NCI-H2081 treated with DMSO at 0.1 percent for 48 hours (cell line): ENCODE measurements around the gene PAQR4.

Experiments used
- DNase-seq: peaks from one replicate; lab custom pipeline; 2025; lab: John Stamatoyannopoulos, UW

The PAQR4 gene

GRCh38 chr16:3007957-3008689 lies 39.0 kb downstream of the PAQR4 start:
- no peak for DNase-seq

GRCh38 chr16:3008690-3009037 lies 39.5 kb downstream of the PAQR4 start:
- DNase-seq, result no peak

GRCh38 chr16:3009568-3010390 lies 40.6 kb downstream of the PAQR4 start:
- no peak for DNase-seq

- no peak for DNase-seq
Observed at GRCh38 chr16:3010510-3010909, 41.4 kb downstream of the PAQR4 start.

DNA sequence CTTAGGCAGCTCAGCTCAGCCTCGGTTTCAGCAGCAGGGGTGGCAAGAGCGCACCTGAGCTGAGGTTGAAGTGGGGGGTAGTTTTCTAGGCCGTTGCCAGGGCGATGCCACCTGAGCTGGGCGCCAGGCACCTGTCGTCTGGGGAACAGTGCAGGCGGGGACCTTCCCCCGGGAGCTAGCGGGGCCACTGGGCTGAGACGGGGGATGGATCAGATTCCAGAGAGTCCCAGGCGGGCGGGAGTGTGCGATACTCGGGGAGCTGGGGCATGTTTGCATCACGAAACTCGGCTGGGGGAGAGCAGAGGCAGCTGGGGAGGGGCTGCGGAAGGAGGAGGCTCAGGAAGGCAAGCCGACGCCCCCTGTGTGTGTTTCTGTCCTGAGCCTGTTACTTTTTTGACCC lies 43.1 kb downstream of the PAQR4 start:
- no peak for DNase-seq

- DNase-seq, result no peak
Observed at GRCh38 chr16:3012828-3013420, 43.8 kb downstream of the PAQR4 start, which contains the start of gene CLDN9. Gene CLDN9 (plus strand): TSS chr16:3012923. CDS start chr16:3013363, 440 bp downstream.

DNA sequence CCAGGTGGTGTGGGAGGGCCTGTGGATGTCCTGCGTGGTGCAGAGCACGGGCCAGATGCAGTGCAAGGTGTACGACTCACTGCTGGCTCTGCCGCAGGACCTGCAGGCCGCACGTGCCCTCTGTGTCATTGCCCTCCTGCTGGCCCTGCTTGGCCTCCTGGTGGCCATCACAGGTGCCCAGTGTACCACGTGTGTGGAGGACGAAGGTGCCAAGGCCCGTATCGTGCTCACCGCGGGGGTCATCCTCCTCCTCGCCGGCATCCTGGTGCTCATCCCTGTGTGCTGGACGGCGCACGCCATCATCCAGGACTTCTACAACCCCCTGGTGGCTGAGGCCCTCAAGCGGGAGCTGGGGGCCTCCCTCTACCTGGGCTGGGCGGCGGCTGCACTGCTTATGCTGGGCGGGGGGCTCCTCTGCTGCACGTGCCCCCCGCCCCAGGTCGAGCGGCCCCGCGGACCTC lies 44.4 kb downstream of the PAQR4 start:
- no peak for DNase-seq

DNA sequence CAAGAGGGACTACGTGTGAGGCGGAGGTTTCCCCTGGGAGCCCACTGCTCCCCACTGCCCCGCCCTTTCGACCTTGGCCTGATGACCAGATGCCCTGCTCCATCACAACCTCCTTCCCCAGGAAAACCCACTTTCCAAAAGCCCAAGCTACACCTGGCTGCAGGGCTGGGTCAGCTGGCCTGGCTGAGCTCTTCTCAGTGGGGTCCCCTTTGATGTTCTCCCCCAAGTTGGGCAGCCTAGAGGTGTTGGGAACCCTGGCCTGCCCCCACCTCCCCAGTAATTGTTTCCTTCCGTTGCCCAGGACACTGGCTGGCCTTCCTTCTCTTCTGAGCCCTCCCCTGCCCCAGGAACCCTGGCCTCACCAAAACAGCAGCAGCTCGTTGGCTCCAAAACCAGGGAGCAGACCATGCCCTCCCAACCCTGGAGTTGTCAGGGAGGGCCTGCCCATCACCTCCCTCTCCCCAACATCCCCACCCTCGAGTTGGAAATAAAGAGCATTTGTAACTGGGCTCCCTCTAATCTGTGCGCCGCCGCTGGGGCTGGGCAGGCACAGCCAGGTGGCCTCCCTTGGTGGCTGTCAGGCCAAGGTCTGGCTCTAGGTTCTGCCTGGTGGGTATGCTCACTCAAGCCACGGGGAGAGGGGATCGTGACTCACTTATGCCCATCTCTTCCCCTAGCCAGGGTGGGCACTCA lies 45.0 kb downstream of the PAQR4 start:
- DNase-seq, result no peak

- DNase-seq, result no peak
Observed at GRCh38 chr16:3014971-3015370, 45.8 kb downstream of the PAQR4 start.

DNA sequence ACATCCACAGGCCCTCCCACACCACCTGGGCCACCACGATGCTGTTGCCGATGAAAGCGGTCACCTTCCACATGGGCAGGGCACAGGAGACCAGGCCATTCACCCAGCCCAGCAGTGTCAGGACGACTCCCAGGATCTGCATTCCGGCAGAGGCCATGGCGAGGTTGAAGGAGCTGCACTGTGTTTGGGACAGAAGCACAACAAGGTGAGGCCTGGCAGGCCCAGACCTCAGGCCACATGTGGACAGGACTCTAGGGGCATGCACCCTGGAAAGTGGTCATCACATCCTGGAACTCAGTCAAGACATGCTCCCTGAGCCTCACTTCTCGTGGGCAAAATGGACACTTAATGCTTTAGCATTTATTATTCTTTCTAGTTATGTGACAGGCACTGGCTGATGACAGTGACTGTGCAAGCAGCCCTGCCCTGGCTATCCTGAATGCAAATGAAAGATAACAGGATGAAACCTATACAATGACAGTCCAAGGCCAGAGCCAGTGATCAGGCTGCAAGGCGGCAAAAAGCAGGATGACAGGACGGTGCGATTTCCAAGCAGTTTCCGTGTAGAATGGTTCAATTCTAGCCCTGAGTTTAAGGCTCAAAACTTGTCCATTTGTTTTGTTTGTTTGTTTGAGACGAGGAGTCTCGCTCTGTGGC lies 46.8 kb downstream of the PAQR4 start:
- DNase-seq, result no peak

DNA sequence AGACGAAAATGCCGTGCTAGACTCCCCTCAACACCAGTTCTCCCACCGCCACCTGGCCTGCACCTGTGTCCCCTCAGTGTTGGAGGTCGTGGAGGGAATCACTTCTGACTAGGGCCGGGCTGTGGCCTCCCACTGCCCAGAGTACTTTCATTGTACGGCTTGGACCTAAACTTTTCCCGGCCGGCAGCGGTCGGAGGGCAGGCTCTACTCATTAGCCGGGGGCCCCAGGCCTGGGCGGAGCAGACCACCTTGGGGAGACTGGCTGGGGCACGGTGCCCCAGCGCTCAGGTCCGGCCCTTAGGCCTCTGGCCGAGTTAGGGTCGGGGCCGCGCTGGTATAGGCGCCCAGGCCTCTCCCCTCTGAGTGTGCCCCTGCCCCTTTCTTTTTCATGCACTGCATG lies 48.2 kb downstream of the PAQR4 start:
- DNase-seq, result no peak

DNA sequence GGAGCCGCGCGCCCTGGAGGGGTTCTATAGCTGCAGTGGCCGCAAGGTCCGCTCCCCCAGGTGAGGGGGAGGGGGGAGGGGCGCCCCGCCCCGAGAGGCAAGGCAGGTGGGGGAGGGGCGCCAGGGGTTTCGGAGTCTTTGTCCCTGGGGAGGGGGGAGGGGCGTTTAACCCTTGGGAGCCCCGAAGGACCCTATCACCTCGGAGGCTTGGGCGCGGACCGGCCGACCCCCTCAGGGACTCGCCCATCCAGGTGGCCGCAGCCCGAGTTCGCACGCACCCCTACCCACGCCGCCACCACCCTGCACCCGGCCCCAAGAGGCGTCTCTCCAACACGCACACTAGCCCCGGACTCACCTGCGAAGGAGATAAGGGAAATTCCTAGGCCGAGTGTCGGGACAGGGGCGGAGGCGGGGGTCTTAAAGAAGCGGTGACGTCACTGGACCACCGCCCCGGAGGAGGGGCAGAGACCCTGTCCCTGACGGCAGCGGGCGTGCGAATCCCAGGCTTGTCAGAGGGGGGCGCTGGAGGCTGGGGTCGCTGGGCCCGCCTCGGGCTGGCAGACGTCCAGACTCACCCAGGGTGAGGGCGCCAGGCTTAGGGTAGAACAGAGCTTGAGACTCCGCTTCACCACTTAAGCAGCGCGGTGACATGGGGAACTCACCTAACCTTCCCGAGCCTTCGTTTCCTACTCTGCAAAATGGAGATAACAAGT lies 48.8 kb downstream of the PAQR4 start, which contains the start of gene CLDN6:
Gene CLDN6, minus strand, starts transcription at position 390 of the 713 bp plus-strand sequence. CDS start 2,162 bp downstream, outside the sequence.
- no peak for DNase-seq

- no peak for DNase-seq
Observed at GRCh38 chr16:3019594-3020246, 50.6 kb downstream of the PAQR4 start.

DNA sequence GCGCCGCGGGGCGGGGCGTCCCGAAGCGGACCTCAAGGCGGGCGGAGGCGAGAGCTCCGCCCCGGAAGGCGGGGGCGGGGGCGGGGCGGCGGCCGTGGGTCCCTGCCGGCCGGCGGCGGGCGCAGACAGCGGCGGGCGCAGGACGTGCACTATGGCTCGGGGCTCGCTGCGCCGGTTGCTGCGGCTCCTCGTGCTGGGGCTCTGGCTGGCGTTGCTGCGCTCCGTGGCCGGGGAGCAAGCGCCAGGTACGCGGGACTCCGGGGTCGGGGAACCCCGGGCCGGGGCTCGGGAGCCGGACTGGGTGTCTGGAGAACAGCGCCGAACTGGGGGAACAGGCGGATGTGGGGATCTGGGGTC lies 51.1 kb downstream of the PAQR4 start, which contains the start of gene TNFRSF12A:
Gene TNFRSF12A, plus strand, starts transcription at position 122 of the 357 bp plus-strand sequence. Its CDS starts 30 bp downstream, at position 152.
- no peak for DNase-seq

DNA sequence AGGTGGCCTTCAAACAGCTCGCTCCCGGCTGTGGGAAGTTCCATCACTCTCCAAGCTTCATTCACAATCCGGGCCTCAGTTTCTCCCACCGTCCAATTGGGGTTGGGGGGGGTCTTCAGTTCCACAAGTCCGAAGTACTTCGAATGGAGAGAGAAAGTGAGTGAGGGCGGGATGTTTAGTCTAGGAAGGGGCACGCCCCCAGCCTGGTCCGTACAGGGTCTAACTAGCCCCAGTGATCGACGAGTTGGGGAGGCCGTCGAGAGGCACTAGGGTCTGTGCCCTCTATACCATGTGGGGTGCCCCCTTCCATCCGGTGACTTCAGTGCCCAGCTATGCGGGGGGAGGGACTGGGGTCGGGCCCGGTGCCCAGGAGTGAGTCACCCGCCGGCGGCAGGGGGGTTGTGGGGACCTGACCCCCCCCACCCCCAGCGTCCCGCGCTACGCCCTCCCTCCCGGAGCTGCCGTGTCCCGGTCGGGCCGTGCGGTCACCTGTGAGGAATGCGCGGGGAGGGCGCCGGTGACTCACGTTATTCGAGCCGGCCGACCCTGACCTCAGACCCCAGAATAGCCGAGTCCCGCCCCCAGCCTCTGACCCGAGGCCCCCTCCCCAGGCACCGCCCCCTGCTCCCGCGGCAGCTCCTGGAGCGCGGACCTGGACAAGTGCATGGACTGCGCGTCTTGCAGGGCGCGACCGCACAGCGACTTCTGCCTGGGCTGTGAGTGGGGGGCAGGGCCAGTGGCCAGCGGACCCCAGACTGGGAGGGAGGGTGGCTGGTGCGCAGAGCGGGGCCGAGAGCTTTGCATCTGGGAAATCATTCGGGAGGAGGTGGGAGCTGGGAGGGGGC lies 51.7 kb downstream of the PAQR4 start:
- no peak for DNase-seq

GRCh38 chr16:3021449-3022207 lies 52.5 kb downstream of the PAQR4 start:
- DNase-seq, result no peak

GRCh38 chr16:3022208-3022683 lies 53.1 kb downstream of the PAQR4 start:
- no peak for DNase-seq

DNA sequence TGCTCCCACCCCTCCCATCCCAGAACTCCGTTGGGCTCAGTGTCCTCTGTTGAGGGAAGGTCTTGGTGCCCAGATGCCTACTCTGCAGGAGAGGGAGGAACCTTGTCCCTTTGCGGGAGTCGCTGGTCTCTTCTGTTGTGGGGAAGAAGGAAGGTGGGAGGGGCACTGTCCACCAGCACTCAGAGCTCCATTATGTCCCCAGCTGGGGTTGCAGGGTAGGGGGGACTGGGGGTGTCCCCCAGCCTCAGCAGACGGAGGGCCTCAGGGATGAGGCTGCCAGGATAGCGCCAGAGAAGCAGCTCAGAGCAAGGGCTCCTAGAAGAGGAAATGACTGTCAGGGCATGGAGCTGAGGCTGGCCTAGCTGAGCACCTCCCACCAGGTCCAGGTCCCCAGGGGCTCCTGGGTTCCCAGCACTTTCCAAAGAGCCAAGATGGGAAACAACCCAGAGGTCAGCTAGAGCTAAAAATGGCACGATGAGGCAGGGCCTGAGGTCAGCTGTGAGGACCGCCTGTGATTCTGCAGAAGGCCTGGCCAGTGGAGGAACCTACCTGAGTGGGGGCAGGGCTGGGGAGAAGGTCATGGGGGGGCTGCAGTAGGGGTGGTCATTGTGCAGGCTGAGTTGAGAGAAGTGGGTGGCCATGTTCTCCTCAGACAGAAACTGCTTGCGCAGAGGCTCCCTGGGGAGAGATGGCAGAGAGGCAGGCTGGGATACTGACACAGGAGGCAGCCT lies 53.7 kb downstream of the PAQR4 start:
- DNase-seq, result no peak
